ENCODE measurements around the gene EFR3B. TPM values are rescaled to one million over a fixed set of nuclear protein-coding genes. Genes with fewer than 3 reads are reported as not detected.

Gene EFR3B
- total RNA-seq, 1 experiment from 2014 or later: not detected

DNA sequence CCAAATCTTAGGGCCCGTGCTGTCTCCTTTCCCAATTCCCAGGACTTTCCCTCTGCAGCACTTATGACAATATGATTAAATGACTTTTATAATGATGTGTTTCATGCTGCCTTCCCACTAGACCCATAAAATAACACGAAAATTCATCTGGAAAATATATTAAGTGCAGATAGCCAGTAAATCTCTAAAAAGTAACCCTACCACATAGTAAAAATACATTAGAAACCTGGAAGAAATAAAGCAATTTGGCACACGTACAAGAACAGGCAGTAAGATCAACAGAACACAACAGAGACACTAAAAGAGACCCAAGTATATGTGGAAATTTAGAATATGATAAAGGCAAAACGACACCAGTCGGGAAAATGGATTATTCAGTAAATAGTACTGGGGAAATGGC, 156.7 kb downstream of the EFR3B start:
- TF ChIP-seq, protein P1, sequence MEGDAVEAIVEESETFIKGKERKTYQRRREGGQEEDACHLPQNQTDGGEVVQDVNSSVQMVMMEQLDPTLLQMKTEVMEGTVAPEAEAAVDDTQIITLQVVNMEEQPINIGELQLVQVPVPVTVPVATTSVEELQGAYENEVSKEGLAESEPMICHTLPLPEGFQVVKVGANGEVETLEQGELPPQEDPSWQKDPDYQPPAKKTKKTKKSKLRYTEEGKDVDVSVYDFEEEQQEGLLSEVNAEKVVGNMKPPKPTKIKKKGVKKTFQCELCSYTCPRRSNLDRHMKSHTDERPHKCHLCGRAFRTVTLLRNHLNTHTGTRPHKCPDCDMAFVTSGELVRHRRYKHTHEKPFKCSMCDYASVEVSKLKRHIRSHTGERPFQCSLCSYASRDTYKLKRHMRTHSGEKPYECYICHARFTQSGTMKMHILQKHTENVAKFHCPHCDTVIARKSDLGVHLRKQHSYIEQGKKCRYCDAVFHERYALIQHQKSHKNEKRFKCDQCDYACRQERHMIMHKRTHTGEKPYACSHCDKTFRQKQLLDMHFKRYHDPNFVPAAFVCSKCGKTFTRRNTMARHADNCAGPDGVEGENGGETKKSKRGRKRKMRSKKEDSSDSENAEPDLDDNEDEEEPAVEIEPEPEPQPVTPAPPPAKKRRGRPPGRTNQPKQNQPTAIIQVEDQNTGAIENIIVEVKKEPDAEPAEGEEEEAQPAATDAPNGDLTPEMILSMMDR (conservative IDR thresholded peaks at IDR 0.05): no peak
- TF ChIP-seq EZH2 (IDR thresholded peaks at IDR 0.05; ENCODE audit: low read depth): no peak
- Histone ChIP-seq H3K79me2 (ENCODE audit: low read depth) (no peaks in the 10 kb centered on the region), H3K9me3 (ENCODE audit: insufficient read depth, low read depth) (no peaks in the 10 kb centered on the region), H2AFZ (no peak overlapping the region), H3K27me3 (ENCODE audit: insufficient read depth, low read depth) (no peaks in the 10 kb centered on the region), H3K9me2 (ENCODE audit: insufficient read depth) (no peaks in the 10 kb centered on the region), H3K4me3 (no peak overlapping the region), H3F3A (ENCODE audit: insufficient read depth, low read depth) (no peaks in the 10 kb centered on the region), H3K27ac (no peak overlapping the region), H3K4me1 (replicated peaks; ENCODE audit: insufficient read depth) (no peaks in the 10 kb centered on the region), H3K4me2 (no peak overlapping the region), H3K36me3 (ENCODE audit: low read depth) (no peaks in the 10 kb centered on the region), H4K20me1 (ENCODE audit: insufficient read depth) (no peaks in the 10 kb centered on the region)
- BruUV-seq (replicated peaks): no TSS peak
- intact Hi-C loops (cut with micrococcal nuclease; ENCODE audit: unreplicated experiment): loop anchor here (5.0 kb wide), 2 partner anchors 66 to 366 kb away; no protein-coding TSS in a partner anchor
- no peak for DNase-seq
- ChIA-PET POLR2A (ENCODE audit: unreplicated experiment) (no interaction called here), CTCF (no interaction called here)

GRCh38 chr2:25201265-25201664, 159.4 kb downstream of the EFR3B start:
- Histone ChIP-seq H3K4me2 (no peak overlapping the region), H4K20me1 (ENCODE audit: insufficient read depth) (no peaks in the 10 kb centered on the region)
- intact Hi-C loops (cut with micrococcal nuclease; ENCODE audit: unreplicated experiment): no loop called here

DNA sequence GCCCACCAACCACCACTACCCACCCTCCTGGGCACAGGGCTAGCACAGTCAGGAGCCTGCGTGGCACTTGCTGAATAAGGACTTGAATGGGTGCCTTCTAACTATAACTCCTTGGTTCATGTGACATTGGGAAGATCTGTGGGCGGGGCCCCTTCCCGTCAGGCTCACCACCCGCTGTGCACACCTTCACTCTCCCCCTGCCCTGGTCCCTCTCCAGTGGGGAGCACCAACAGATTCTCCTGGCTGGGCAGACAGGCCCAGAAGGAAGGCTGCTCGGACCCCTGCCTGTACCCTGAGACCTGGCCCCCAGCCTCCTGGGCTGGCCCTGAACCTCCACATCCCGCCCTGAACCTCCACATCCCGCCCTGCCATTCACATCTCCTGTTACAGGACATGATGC, 159.9 kb downstream of the EFR3B start:
- Histone ChIP-seq H3K4me1 (replicated peaks; ENCODE audit: insufficient read depth) (no peaks in the 10 kb centered on the region), H2AFZ (no peak overlapping the region), H3F3A (ENCODE audit: insufficient read depth, low read depth) (no peaks in the 10 kb centered on the region), H3K79me2 (ENCODE audit: low read depth) (no peaks in the 10 kb centered on the region), H3K27ac (no peak overlapping the region), H3K36me3 (ENCODE audit: low read depth) (no peaks in the 10 kb centered on the region), H3K4me3 (no peak overlapping the region), H4K20me1 (ENCODE audit: insufficient read depth) (no peaks in the 10 kb centered on the region), H3K4me2 (no peak overlapping the region), H3K9me3 (ENCODE audit: insufficient read depth, low read depth) (no peaks in the 10 kb centered on the region), H3K9me2 (ENCODE audit: insufficient read depth) (no peaks in the 10 kb centered on the region), H3K27me3 (ENCODE audit: insufficient read depth, low read depth) (no peaks in the 10 kb centered on the region)
- no peak for TF ChIP-seq EZH2 (IDR thresholded peaks at IDR 0.05; ENCODE audit: low read depth)
- TF ChIP-seq, protein P1 (conservative IDR thresholded peaks at IDR 0.05): no peak
- no peak for DNase-seq
- no TSS peak for BruUV-seq (replicated peaks)
- CTCF ChIA-PET: no interaction called here
- intact Hi-C loops (cut with micrococcal nuclease; ENCODE audit: unreplicated experiment): no loop called here
- POLR2A ChIA-PET (ENCODE audit: unreplicated experiment): no interaction called here

More at GRCh38 chr2:25201265-25201664, 159.4 kb downstream of the EFR3B start:
- no peaks in the 10 kb centered on the region for H3K9me3 ChIP-seq (ENCODE audit: insufficient read depth, low read depth)
- H3F3A ChIP-seq (ENCODE audit: insufficient read depth, low read depth): no peaks in the 10 kb centered on the region
- no peaks in the 10 kb centered on the region for H3K79me2 ChIP-seq (ENCODE audit: low read depth)
- no TSS peak for BruUV-seq (replicated peaks)
- H3K27ac ChIP-seq: no peak overlapping the region
- no peak for TF ChIP-seq EZH2 (IDR thresholded peaks at IDR 0.05; ENCODE audit: low read depth)
- TF ChIP-seq, protein P1 (conservative IDR thresholded peaks at IDR 0.05): peak; percentile 46
- H2AFZ ChIP-seq: no peak overlapping the region
- H3K4me1 ChIP-seq (replicated peaks; ENCODE audit: insufficient read depth): no peaks in the 10 kb centered on the region
- H3K9me2 ChIP-seq (ENCODE audit: insufficient read depth): no peaks in the 10 kb centered on the region
- no peaks in the 10 kb centered on the region for H3K27me3 ChIP-seq (ENCODE audit: insufficient read depth, low read depth)
- no peak for DNase-seq
- ChIA-PET POLR2A (ENCODE audit: unreplicated experiment) (interaction anchor here (0.6 kb wide), 1 partner anchor 1377 kb away, joined by 8 read pairs; no protein-coding TSS in a partner anchor), CTCF (no interaction called here)
- H3K4me3 ChIP-seq: no peak overlapping the region
- H3K36me3 ChIP-seq (ENCODE audit: low read depth): no peaks in the 10 kb centered on the region

Measured in PC-9 (cell line).